HCT116 (cell line): ENCODE results near the gene ATP1A2.

Experiments used
- EZH2 ChIP-seq: fragments of 200-600 bp; sonication (generic); IDR thresholded peaks from 2 replicates; pipeline ENCODE4 v1.6.1; 2017; ENCODE audit warnings: antibody characterized with exemption, mixed run types
- JUND ChIP-seq: IDR thresholded peaks from 2 replicates; pipeline ENCODE4 v1.6.1; 2012
- TF ChIP-seq, protein P1 (sequence below), 3 experiments: fragments of 200-600 bp in 1 of 3; sonication (generic) in 1 of 3; IDR thresholded peaks in 2 of 3; conservative IDR thresholded peaks in 1 of 3; 2 replicates each; pipeline ENCODE4 v1.5.1; 2012 to 2017; ENCODE audit warnings: low read depth in 2 of 3, low read length in 2 of 3, antibody characterized with exemption in 1 of 3, borderline replicate concordance in 1 of 3, control low read depth in 1 of 3, mild to moderate bottlenecking in 1 of 3, mixed read lengths in 1 of 3, mixed run types in 1 of 3, moderate library complexity in 1 of 3; ENCODE audit not compliant: insufficient read depth in 1 of 3

DNA sequence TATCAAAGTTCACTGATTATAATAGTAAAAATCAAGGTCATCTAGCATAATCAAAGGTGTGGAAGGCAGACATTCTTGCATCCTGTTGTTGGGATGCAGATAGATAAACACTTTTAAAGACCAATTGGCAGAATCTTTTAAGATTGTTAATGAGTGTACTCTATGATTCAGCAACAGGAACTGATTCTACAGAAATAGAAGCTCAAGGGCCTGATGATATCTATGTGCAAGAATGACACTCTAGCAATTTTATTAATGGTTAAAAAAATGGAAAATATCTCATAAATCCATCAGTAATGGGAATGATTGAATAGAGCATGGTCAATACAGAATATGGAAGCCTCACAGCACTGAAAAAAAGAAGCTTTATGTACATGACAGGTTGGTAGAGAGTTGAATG is 33.7 kb downstream of the ATP1A2 start:
- TF ChIP-seq, protein P1, sequence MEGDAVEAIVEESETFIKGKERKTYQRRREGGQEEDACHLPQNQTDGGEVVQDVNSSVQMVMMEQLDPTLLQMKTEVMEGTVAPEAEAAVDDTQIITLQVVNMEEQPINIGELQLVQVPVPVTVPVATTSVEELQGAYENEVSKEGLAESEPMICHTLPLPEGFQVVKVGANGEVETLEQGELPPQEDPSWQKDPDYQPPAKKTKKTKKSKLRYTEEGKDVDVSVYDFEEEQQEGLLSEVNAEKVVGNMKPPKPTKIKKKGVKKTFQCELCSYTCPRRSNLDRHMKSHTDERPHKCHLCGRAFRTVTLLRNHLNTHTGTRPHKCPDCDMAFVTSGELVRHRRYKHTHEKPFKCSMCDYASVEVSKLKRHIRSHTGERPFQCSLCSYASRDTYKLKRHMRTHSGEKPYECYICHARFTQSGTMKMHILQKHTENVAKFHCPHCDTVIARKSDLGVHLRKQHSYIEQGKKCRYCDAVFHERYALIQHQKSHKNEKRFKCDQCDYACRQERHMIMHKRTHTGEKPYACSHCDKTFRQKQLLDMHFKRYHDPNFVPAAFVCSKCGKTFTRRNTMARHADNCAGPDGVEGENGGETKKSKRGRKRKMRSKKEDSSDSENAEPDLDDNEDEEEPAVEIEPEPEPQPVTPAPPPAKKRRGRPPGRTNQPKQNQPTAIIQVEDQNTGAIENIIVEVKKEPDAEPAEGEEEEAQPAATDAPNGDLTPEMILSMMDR (IDR thresholded peaks at IDR 0.05 in 2 of 3, conservative IDR thresholded peaks at IDR 0.05 in 1 of 3; ENCODE audit: borderline replicate concordance in 1 of 3, insufficient read depth in 1 of 3, low read depth in 2 of 3, low read length in 2 of 3) = no peak
- TF ChIP-seq EZH2 (no peak), JUND (no peak)
